ENCODE results near the gene POLR2A. TPM values are rescaled to one million over a fixed set of nuclear protein-coding genes. Genes with fewer than 3 reads are reported as not detected.

POLR2A gene
- total and polyA plus RNA-seq, 2 donors (not counting 3 experiments of a cell fraction or from before 2014, with no cell fraction given), result 45.9 to 145 TPM

DNA sequence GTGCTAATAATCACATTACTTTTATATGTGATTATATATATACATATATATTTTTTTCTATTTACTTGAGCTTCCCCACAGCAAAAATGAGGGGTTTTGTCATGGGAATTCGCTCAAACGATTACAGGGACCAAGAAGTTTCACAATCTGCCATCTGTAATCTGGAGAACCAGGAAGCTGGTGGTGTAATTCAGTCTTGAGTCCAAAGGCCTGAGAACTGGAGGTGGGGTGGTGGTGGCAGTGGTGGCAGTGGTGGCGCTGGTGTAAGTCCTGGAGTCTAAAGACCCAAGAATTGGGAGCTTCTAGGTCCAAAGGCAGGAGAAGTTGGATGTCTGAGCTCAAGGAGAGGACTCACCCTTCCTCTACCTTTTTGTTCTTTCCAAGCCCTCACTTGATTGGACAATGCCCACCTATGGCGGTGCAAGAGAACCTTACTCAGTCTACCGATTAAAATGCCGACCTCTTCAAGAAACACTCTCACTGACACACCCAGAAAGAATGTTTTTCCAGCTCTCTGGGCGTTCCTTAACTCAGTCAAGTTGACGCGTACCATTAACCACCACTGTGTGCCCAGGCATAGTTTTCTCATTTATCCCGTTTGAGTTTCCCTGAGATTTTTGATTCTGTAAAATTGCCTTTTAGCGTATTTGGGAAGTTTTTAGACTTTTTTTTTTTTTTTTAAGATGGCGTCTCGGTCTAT, 31.9 kb downstream of the POLR2A start:
- Histone ChIP-seq H2AFZ (ENCODE audit: low read depth, low read length) (no peak overlapping the region), H3K9me3 (replicated peaks; ENCODE audit: control insufficient read depth, insufficient read depth, low read length) (no peaks in the 10 kb centered on the region), H4K20me1 (replicated peaks; ENCODE audit: control insufficient read depth, extremely low read depth, insufficient read depth, low read length) (no peaks in the 10 kb centered on the region), H3K27me3 (ENCODE audit: control insufficient read depth in 2 of 2, insufficient read depth in 2 of 2, low read length in 2 of 2) (no peaks in the 10 kb centered on the region), H3K9ac (replicated peaks; ENCODE audit: extremely low read depth, insufficient read depth, low read length) (no peak overlapping the region), H3K4me2 (ENCODE audit: insufficient read depth, low read length) (no peak overlapping the region), H3K4me3 (replicated peaks in 1 of 3; ENCODE audit: insufficient read depth in 1 of 3, low read depth in 1 of 3, low read length in 3 of 3) (no peak overlapping the region), H3K9me1 (replicated peaks; ENCODE audit: control insufficient read depth, extremely low read depth, insufficient read depth, low read length) (no peaks in the 10 kb centered on the region), H3K36me3 (ENCODE audit: control insufficient read depth in 2 of 2, extremely low read depth in 1 of 2, insufficient read depth in 2 of 2, low read length in 2 of 2) (peaks cover 14 to 33% of the 10 kb centered on the region in 2 experiments), H3K27ac (ENCODE audit: insufficient read depth, low read depth, low read length) (no peak overlapping the region), H3K79me2 (ENCODE audit: control insufficient read depth, insufficient read depth, low read length) (no peaks in the 10 kb centered on the region), H3K4me1 (ENCODE audit: control insufficient read depth, extremely low read depth, insufficient read depth, low read length) (no peaks in the 10 kb centered on the region)
- dilution Hi-C loops (cut with MboI; ENCODE audit: extremely low pct_ligation_motif_present, low sequenced_read_pairs), result no loop called here
- POLR2A ChIA-PET, result no interaction called here
- no peak for DNase-seq (ENCODE audit: low read depth, low spot score)
- intact Hi-C loops (cut with micrococcal nuclease), result no loop called here
- FAIRE-seq, result no peak
- no peak for TF ChIP-seq CTCF (IDR thresholded peaks at IDR 0.05; ENCODE audit: extremely low read depth in 1 of 2, insufficient read depth in 1 of 2, low read depth in 1 of 2, low read length in 2 of 2)
- TF ChIP-seq POLR2AphosphoS5 (IDR thresholded peaks at IDR 0.05; ENCODE audit: insufficient read depth, low read depth, low read length), result no peak
- TF ChIP-seq EZH2 (IDR thresholded peaks at IDR 0.05; ENCODE audit: borderline replicate concordance, low read depth, low read length, severe bottlenecking), result no peak
- CTCF ChIA-PET, result interaction anchor here (0.8 to 5.7 kb wide), 9 partner anchors 9 to 73 kb away, joined by 3 to 314 read pairs (median 5); partner anchors contain the start of genes SENP3, TNFSF12 and TNFSF13
- BruUV-seq (replicated peaks), result no TSS peak

DNA sequence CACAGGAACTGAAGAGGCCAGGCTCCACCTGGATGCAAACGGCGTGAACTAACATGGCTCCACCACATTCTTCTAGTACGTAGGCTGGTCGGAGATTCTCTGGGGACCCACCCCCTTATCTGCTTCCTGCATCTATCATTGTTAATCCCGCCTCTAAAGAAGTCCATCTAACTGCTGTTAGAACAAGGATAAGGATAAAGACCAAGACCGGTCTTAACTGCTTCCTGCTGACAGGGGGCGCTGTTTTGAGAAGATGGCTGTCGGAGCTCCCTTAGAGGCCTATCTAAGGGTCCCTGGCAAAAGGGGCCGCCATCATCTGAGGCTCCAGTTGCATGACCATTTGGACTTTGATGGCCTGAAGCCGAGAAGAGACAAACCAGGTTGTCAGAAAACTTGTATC, 38.9 kb downstream of the POLR2A start:
- ChIA-PET POLR2A (no interaction called here), CTCF (interaction anchor here (0.6 to 5.7 kb wide), 12 partner anchors 8 to 146 kb away, joined by 3 to 62 read pairs (median 4); partner anchors contain the start of genes SENP3 and TNFSF13)
- Histone ChIP-seq H3K27me3 (ENCODE audit: control insufficient read depth in 2 of 2, insufficient read depth in 2 of 2, low read length in 2 of 2) (no peaks in the 10 kb centered on the region), H3K9me1 (replicated peaks; ENCODE audit: control insufficient read depth, extremely low read depth, insufficient read depth, low read length) (no peaks in the 10 kb centered on the region), H2AFZ (ENCODE audit: low read depth, low read length) (no peak overlapping the region), H3K36me3 (ENCODE audit: control insufficient read depth in 2 of 2, extremely low read depth in 1 of 2, insufficient read depth in 2 of 2, low read length in 2 of 2) (no peaks in the 10 kb centered on the region), H3K9me3 (replicated peaks; ENCODE audit: control insufficient read depth, insufficient read depth, low read length) (no peaks in the 10 kb centered on the region), H3K4me2 (ENCODE audit: insufficient read depth, low read length) (no peak overlapping the region), H3K4me3 (replicated peaks in 1 of 3; ENCODE audit: insufficient read depth in 1 of 3, low read depth in 1 of 3, low read length in 3 of 3) (no peak overlapping the region), H3K79me2 (ENCODE audit: control insufficient read depth, insufficient read depth, low read length) (no peaks in the 10 kb centered on the region), H4K20me1 (replicated peaks; ENCODE audit: control insufficient read depth, extremely low read depth, insufficient read depth, low read length) (no peaks in the 10 kb centered on the region), H3K4me1 (ENCODE audit: control insufficient read depth, extremely low read depth, insufficient read depth, low read length) (no peaks in the 10 kb centered on the region), H3K9ac (replicated peaks; ENCODE audit: extremely low read depth, insufficient read depth, low read length) (no peak overlapping the region), H3K27ac (ENCODE audit: insufficient read depth, low read depth, low read length) (no peak overlapping the region)
- DNase-seq (ENCODE audit: low read depth, low spot score), result peak; percentile 9
- BruUV-seq (replicated peaks), result no TSS peak
- intact Hi-C loops (cut with micrococcal nuclease), result loop anchor here (2.0 kb wide), 1 partner anchor 38 kb away; the partner anchor contains the start of gene SENP3
- FAIRE-seq, result peak; percentile 8
- TF ChIP-seq, protein P1, sequence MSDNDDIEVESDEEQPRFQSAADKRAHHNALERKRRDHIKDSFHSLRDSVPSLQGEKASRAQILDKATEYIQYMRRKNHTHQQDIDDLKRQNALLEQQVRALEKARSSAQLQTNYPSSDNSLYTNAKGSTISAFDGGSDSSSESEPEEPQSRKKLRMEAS (IDR thresholded peaks at IDR 0.05; ENCODE audit: insufficient read depth, insufficient read length), result no peak
- TF ChIP-seq CTCF (IDR thresholded peaks at IDR 0.05; ENCODE audit: extremely low read depth in 1 of 2, insufficient read depth in 1 of 2, low read depth in 1 of 2, low read length in 2 of 2), result peak; percentile 22 to 33
- no peak for TF ChIP-seq GATA2 (IDR thresholded peaks at IDR 0.05; ENCODE audit: insufficient read depth, insufficient read length, low read depth, low read length)
- TF ChIP-seq MYC (IDR thresholded peaks at IDR 0.05; ENCODE audit: low read depth, low read length), result no peak
- dilution Hi-C loops (cut with MboI; ENCODE audit: extremely low pct_ligation_motif_present, low sequenced_read_pairs), result no loop called here

Data from endothelial cell of umbilical vein (primary cell).